ENCODE measurements around the gene VPS13D.

GRCh38 chr1:12371053-12371452 lies 141.2 kb downstream of the VPS13D start:
- no peak for TF ChIP-seq CTCF (IDR thresholded peaks at IDR 0.05; ENCODE audit: low read length)
- no peak for TF ChIP-seq EZH2 (IDR thresholded peaks at IDR 0.05; ENCODE audit: borderline replicate concordance, low read length)
